ENCODE measurements around the gene CLEC6A. TPM values are rescaled to one million over a fixed set of nuclear protein-coding genes. Genes with fewer than 3 reads are reported as not detected.
A peak's percentile ranks its signal among the peaks of the same experiment; 100 is the strongest.

Gene CLEC6A
- total and polyA plus RNA-seq, 2 of the 8 experiments (the other 6 are each of a cell fraction or from before 2014, with no cell fraction given): not detected

DNA sequence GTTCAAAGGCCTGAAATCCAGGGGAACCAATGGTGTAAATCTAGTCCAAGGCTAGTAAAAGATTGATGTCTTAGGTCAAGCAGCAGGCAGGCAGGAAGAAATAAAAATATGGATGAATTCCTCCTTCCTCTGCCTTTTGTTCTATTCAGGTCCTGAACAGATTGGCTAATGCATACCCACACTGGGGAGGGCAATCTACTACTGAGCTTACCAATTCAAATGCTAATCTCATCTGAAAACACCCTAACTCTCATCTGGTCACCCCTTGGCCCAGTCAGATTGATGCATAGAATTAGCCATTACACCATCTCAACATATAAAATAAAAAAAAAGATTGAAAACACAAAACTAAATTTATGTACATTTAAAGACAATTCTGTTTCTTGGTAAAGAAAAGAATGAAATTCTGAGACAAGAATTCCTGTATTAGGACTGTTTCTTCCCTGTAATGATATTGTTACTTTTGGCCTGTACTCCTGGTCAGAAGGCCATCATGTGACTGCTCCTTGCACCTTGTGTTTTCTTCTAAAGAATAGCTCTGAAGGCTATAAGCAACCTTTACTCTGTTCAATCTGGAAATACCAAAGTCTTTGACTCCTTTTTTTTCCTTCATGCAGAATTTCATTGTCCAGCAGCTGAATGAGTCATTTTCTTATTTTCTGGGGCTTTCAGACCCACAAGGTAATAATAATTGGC is 19.9 kb downstream of the CLEC6A start:
- Histone ChIP-seq H3K36me3 (ENCODE audit: control insufficient read depth in 2 of 4, insufficient read depth in 4 of 4, low read length in 3 of 4) (no peaks in the 10 kb centered on the region; a peak in 1 of 8 replicates), H3K4me1 (replicated peaks in 1 of 4; ENCODE audit: control insufficient read depth in 3 of 4, insufficient read depth in 4 of 4, low read length in 3 of 4) (peaks cover 0 to 5% (median 2%) of the 10 kb centered on the region in 4 experiments; a peak in 3 of 7 replicates), H3K23me2 (ENCODE audit: low read depth, low read length) (no peaks in the 10 kb centered on the region), H4K91ac (replicated peaks; ENCODE audit: insufficient read length, low read length) (peak overlapping the region; percentile 90), H3K9ac (replicated peaks in 1 of 4; ENCODE audit: extremely low read depth in 1 of 4, low read depth in 3 of 4, low read length in 3 of 4) (no peak overlapping the region), H3K23ac (ENCODE audit: insufficient read length) (no peak overlapping the region), H4K8ac (ENCODE audit: extremely low read depth, insufficient read depth, low read length) (no peak overlapping the region), H2BK120ac (replicated peaks; ENCODE audit: low read depth, low read length) (peak overlapping the region; percentile 96), H2BK5ac (ENCODE audit: low read depth, low read length) (peak overlapping the region; percentile 88; the same call in 1 of the 2 replicates), H3K4me2 (ENCODE audit: insufficient read depth in 1 of 2, low read depth in 2 of 2, low read length in 2 of 2) (peak overlapping the region; percentile 37 to 65; a peak in 3 of 4 replicates), H3K14ac (ENCODE audit: insufficient read length) (no peak overlapping the region), H3K27me3 (replicated peaks in 1 of 4; ENCODE audit: control insufficient read depth in 3 of 4, extremely low read depth in 1 of 4, insufficient read depth in 3 of 4, low read length in 3 of 4) (no peaks in the 10 kb centered on the region), H4K5ac (ENCODE audit: insufficient read length, low read depth, low read length) (peak overlapping the region; percentile 44), H4K20me1 (replicated peaks in 1 of 2; ENCODE audit: control insufficient read depth in 1 of 2, insufficient read depth in 2 of 2, low read length in 2 of 2) (no peaks in the 10 kb centered on the region), H3K18ac (ENCODE audit: extremely low read depth, low read length) (peak overlapping the region; percentile 55; the same call in 1 of the 2 replicates), H3K4me3 (ENCODE audit: extremely low read depth in 1 of 4, insufficient read depth in 2 of 4, low read depth in 3 of 4, low read length in 4 of 4) (peak overlapping the region in 1 of 4 experiments; percentile 31; a peak in 1 of 8 replicates), H3K9me3 (ENCODE audit: insufficient read depth in 2 of 2, low read depth in 1 of 2, low read length in 1 of 2) (no peaks in the 10 kb centered on the region), H2BK15ac (ENCODE audit: low read length) (no peak overlapping the region), H3K4ac (replicated peaks; ENCODE audit: insufficient read length, low read depth, low read length) (peak overlapping the region; percentile 27), H3K79me1 (ENCODE audit: low read depth, low read length) (no peaks in the 10 kb centered on the region), H2AFZ (ENCODE audit: low read length) (no peak overlapping the region), H2AK5ac (ENCODE audit: low read depth, low read length) (0 out of 2 replicates have a peak overlapping the region, but pooled peaks have one; percentile 70), H3K79me2 (ENCODE audit: control insufficient read depth in 1 of 2, insufficient read depth in 2 of 2, low read length in 2 of 2) (no peaks in the 10 kb centered on the region), H3K56ac (replicated peaks; ENCODE audit: insufficient read length, low read depth, low read length) (no peak overlapping the region), H2BK12ac (ENCODE audit: low read depth, low read length) (peak overlapping the region; percentile 71; the same call in 1 of the 2 replicates), H2BK20ac (ENCODE audit: low read length) (peak overlapping the region; percentile 95; the same call in 1 of the 2 replicates), H3K27ac (ENCODE audit: low read depth, low read length) (no peak overlapping the region)
- DNase-seq (ENCODE audit: low read depth in 1 of 2, low spot score in 2 of 2) (no peak), FAIRE-seq (no peak)
- TF ChIP-seq POLR2A (IDR thresholded peaks at IDR 0.05; ENCODE audit: control extremely low read depth in 1 of 2, low read depth in 2 of 2, low read length in 2 of 2) (no peak), POU5F1 (IDR thresholded peaks at IDR 0.05; ENCODE audit: low read depth, low read length) (0 out of 2 replicates have a peak, but pooled peaks have one; percentile 34), TEAD4 (IDR thresholded peaks at IDR 0.05; ENCODE audit: low read depth, low read length) (0 out of 2 replicates have a peak, but pooled peaks have one; percentile 31), SP4 (IDR thresholded peaks at IDR 0.05; ENCODE audit: low read length) (no peak), MAFK (IDR thresholded peaks at IDR 0.05; ENCODE audit: low read depth, low read length) (no peak), NANOG (IDR thresholded peaks at IDR 0.05; ENCODE audit: insufficient read depth, low read depth, low read length, poor library complexity, severe bottlenecking) (peak; percentile 15), KDM4A (IDR thresholded peaks at IDR 0.05; ENCODE audit: low read depth, low read length, severe bottlenecking) (no peak)
- ChIA-PET POLR2A (ENCODE audit: partially characterized antibody) (interaction anchor here (1.2 kb wide), 1 partner anchor 589 kb away, joined by 3 read pairs; no protein-coding TSS in a partner anchor), CTCF (ENCODE audit: partially characterized antibody) (interaction anchor here (0.7 kb wide), 1 partner anchor 20 kb away, joined by 3 read pairs; no protein-coding TSS in a partner anchor)

All from H1 (cell line).